K562 (cell line): ENCODE measurements around the gene MEOX2. TPM values are rescaled to one million over a fixed set of nuclear protein-coding genes. Genes with fewer than 3 reads are reported as not detected.

ENCODE experiments used
- ATAC-seq: fragments of 200-7000 bp; cut with Tn5 transposase; 3 replicates; pipeline ENCODE4 v1.9.1; 2020; ENCODE audit warnings: moderate library complexity
- BruUV-seq: library from RNA; stranded (reverse); fragments of 400-500 nt; replicated peaks from 2 replicates; lab custom pipeline; 2021; lab: Mats Ljungman, UMichigan
- CTCF ChIA-PET: fragments of 300-600 bp; formaldehyde crosslinking; extraction: SDS; loops from one replicate; lab custom pipeline; 2021; ENCODE audit warnings: low intra/inter-chr PET ratio; lab: Yijun Ruan, JAX
- POLR2A ChIA-PET: fragments of 300-600, 350-650 bp; sonication (Branson Sonifier 250); formaldehyde crosslinking; extraction: SDS; loops from one replicate; lab custom pipeline; 2021; ENCODE audit warnings: antibody characterized with exemption, inconsistent platforms; lab: Yijun Ruan, JAX
- DNase-seq, 4 experiments: peaks; one replicate each; pipeline versions ENCODE4 v3.0.0 to v3.0.0-alpha.2; 2011 to 2018; ENCODE audit warnings: low spot score in 3 of 4, mixed read lengths in 3 of 4; ENCODE audit errors: extremely low read depth in 1 of 4
- FAIRE-seq: peaks from 2 replicates; lab custom pipeline; 2011; peaks lifted over from hg19 to GRCh38; lab: Jason Lieb, UNC
- H2AFZ ChIP-seq: 2 replicates; pipeline ENCODE4 v1.6.0; 2011; ENCODE audit warnings: low read depth, low read length, control low read depth, inconsistent platforms
- H3K27ac ChIP-seq: fragments of 200-600 bp; 3 replicates; pipeline ENCODE4 v1.8.0; 2011; ENCODE audit warnings: low read depth, mild to moderate bottlenecking, control low read depth, inconsistent platforms, low read length, moderate library complexity, mixed read lengths; ENCODE audit errors: extremely low read depth
- H3K27me3 ChIP-seq, 2 experiments: fragments of 300-600 bp in 1 of 2; 2 replicates in 1 of 2; 3 replicates in 1 of 2; pipeline versions ENCODE4 v1.6.0 to v1.8.0; 2011; ENCODE audit warnings: inconsistent platforms in 2 of 2, low read length in 2 of 2, mild to moderate bottlenecking in 1 of 2, mixed read lengths in 1 of 2, moderate library complexity in 1 of 2; ENCODE audit not compliant: control insufficient read depth in 2 of 2, insufficient read depth in 2 of 2
- H3K36me3 ChIP-seq: fragments of 300-600 bp; 3 replicates; pipeline ENCODE4 v1.8.0; 2011; ENCODE audit warnings: mild to moderate bottlenecking, low read length, inconsistent platforms; ENCODE audit not compliant: control insufficient read depth, insufficient read depth
- H3K4me1 ChIP-seq, 2 experiments: fragments of 200-600 bp in 1 of 2; replicated peaks in 1 of 2; 2 replicates in 1 of 2; 3 replicates in 1 of 2; pipeline versions ENCODE4 v1.5.1 to v1.8.0; 2011; ENCODE audit warnings: inconsistent platforms in 2 of 2, low read length in 2 of 2, mild to moderate bottlenecking in 1 of 2, mixed read lengths in 1 of 2, moderate library complexity in 1 of 2; ENCODE audit not compliant: control insufficient read depth in 2 of 2, insufficient read depth in 2 of 2
- H3K4me2 ChIP-seq: 2 replicates; pipeline ENCODE4 v1.6.1; 2011; ENCODE audit warnings: low read length, control low read depth, inconsistent platforms, mixed read lengths; ENCODE audit not compliant: insufficient read depth
- H3K4me3 ChIP-seq: fragments of 200-600 bp; sonication (generic), shearing (Covaris generic); 2 replicates; pipeline ENCODE4 v1.5.1; 2016; ENCODE audit warnings: control low read depth, inconsistent platforms
- H3K79me2 ChIP-seq: fragments of 200-600 bp; 3 replicates; pipeline ENCODE4 v1.8.0; 2011; ENCODE audit warnings: low read length, inconsistent platforms; ENCODE audit not compliant: control insufficient read depth, insufficient read depth
- H3K9ac ChIP-seq, 2 experiments: 2 replicates each; pipeline versions ENCODE4 v1.6.0 to v1.6.1; 2011; ENCODE audit warnings: low read depth in 2 of 2, low read length in 2 of 2, control low read depth in 1 of 2, inconsistent platforms in 1 of 2, mild to moderate bottlenecking in 1 of 2, mixed read lengths in 1 of 2; ENCODE audit not compliant: insufficient read depth in 1 of 2
- H3K9me1 ChIP-seq: one replicate; pipeline ENCODE4 v1.6.0; 2011; ENCODE audit warnings: inconsistent platforms, mild to moderate bottlenecking, low read length, moderate library complexity; ENCODE audit not compliant: control insufficient read depth, insufficient read depth
- H3K9me3 ChIP-seq: replicated peaks from 2 replicates; pipeline ENCODE4 v1.5.1; 2011; ENCODE audit warnings: low read depth, low read length, inconsistent platforms; ENCODE audit not compliant: control insufficient read depth, insufficient read depth
- H4K20me1 ChIP-seq: replicated peaks from 2 replicates; pipeline ENCODE4 v1.6.1; 2011; ENCODE audit warnings: low read length, inconsistent platforms, mixed read lengths; ENCODE audit not compliant: control insufficient read depth, insufficient read depth
- FOSL1 ChIP-seq: fragments of 200-800 bp; sonication (Bioruptor generic); conservative IDR thresholded peaks from 2 replicates; pipeline ENCODE4 v1.6.1; 2016; ENCODE audit warnings: missing genetic modification characterization, missing compliant biosample characterization
- HNRNPLL ChIP-seq: fragments of 200-400 bp; formaldehyde crosslinking; IDR thresholded peaks from 2 replicates; pipeline ENCODE4 v1.6.1; 2017; ENCODE audit warnings: low read length, low read depth, mild to moderate bottlenecking; ENCODE audit not compliant: poor library complexity, severe bottlenecking
- MEF2A ChIP-seq: IDR thresholded peaks from 2 replicates; pipeline ENCODE4 v1.6.1; 2011; ENCODE audit warnings: low read depth, mild to moderate bottlenecking, low read length, moderate library complexity; ENCODE audit not compliant: control insufficient read depth
- NFRKB ChIP-seq: fragments of 450-650 bp; IDR thresholded peaks from 2 replicates; pipeline ENCODE4 v1.6.1; 2016; ENCODE audit warnings: low read depth
- PTTG1 ChIP-seq: fragments of 450-650 bp; IDR thresholded peaks from 2 replicates; pipeline ENCODE4 v1.6.1; 2016; ENCODE audit warnings: low read depth, mild to moderate bottlenecking, missing genetic modification characterization, missing compliant biosample characterization
- SP2 ChIP-seq: IDR thresholded peaks from 2 replicates; pipeline ENCODE4 v1.6.1; 2011; ENCODE audit warnings: mild to moderate bottlenecking, low read depth, low read length, moderate library complexity; ENCODE audit not compliant: poor library complexity, severe bottlenecking; ENCODE audit errors: extremely low read depth
- U2AF1 ChIP-seq: fragments of 200-400 bp; formaldehyde crosslinking; optimal IDR thresholded peaks from 2 replicates; pipeline ENCODE3; 2017; ENCODE audit warnings: mild to moderate bottlenecking, low read depth, low read length, moderate library complexity
- ZNF133 ChIP-seq: fragments of 250-450 bp; sonication (Bioruptor Pico); IDR thresholded peaks from 2 replicates; pipeline ENCODE4 v1.4.0; 2020; ENCODE audit warnings: mild to moderate bottlenecking
- ZNF165 ChIP-seq: fragments of 250-450 bp; sonication (Bioruptor Pico); IDR thresholded peaks from 2 replicates; pipeline ENCODE4 v1.4.0; 2020; ENCODE audit warnings: borderline replicate concordance
- ZNF232 ChIP-seq: sonication (generic); formaldehyde crosslinking; IDR thresholded peaks from 2 replicates; pipeline ENCODE4 v1.8.0; 2022; ENCODE audit warnings: mild to moderate bottlenecking, missing genetic modification reagents
- ZNF561 ChIP-seq: fragments of 450-650 bp; formaldehyde crosslinking; conservative IDR thresholded peaks from 2 replicates; pipeline ENCODE4 v1.4.0; 2020; ENCODE audit warnings: mild to moderate bottlenecking, moderate library complexity
- ZNF639 ChIP-seq, 2 experiments: fragments of 200-800 bp in 1 of 2; sonication (Bioruptor generic) in 1 of 2; sonication (generic) in 1 of 2; formaldehyde crosslinking in 1 of 2; IDR thresholded peaks in 1 of 2; conservative IDR thresholded peaks in 1 of 2; 2 replicates each; pipeline versions ENCODE4 v1.5.0 to v1.6.1; 2016 to 2020; ENCODE audit warnings: missing compliant biosample characterization in 1 of 2, missing genetic modification characterization in 1 of 2, missing genetic modification reagents in 1 of 2
- WGBS: fragments of 100-300 bp; shearing (Covaris generic); methylation state at CpG from one replicate; pipeline ENCODE4 v1.1.6; 2016; ENCODE audit warnings: low coverage, mixed read lengths; ENCODE audit not compliant: insufficient coverage; ENCODE audit errors: missing lambda C conversion rate; 5-methylcytosine and 5-hydroxymethylcytosine counted together
- in situ Hi-C: fragments of 300-500 bp; cut with MboI; formaldehyde crosslinking; loops from 4 replicates; pipeline ENCODE4 v1.15.0; 2018; ENCODE audit warnings: inconsistent platforms, mixed read lengths
- intact Hi-C: fragments of 100-400 bp; cut with micrococcal nuclease; formaldehyde crosslinking; loops from 2 replicates; pipeline ENCODE4 v1.14.2; 2022
- polyA plus RNA-seq, 8 experiments: library from polyadenylated mRNA; depleted of rRNA in 4 of 8; stranded (reverse) in 5 of 8; unstranded in 3 of 8; fragments of >200 nt; fragmentation: Nextera tagmentation in 2 of 8; fragmentation: Illumina TruSeq in 1 of 8; extraction: Ambion mirVana in 2 of 8; extraction: Trizol in 1 of 8; gene quantifications; 2 replicates each; pipeline versions ENCODE4 v1.2.1 to v1.2.3, GENCODE V29; 2011 to 2014; ENCODE audit warnings: inconsistent platforms in 1 of 8, missing spikeins in 1 of 8
- total RNA-seq, 7 experiments: library from RNA; depleted of rRNA in 6 of 7; stranded (reverse); fragments of >200 nt in 6 of 7; fragmentation: Illumina TruSeq in 2 of 7; extraction: Trizol in 2 of 7; gene quantifications; 2 replicates each; pipeline versions ENCODE4 v1.2.1 to v1.2.3, GENCODE V29; 2011 to 2021; ENCODE audit warnings: low replicate concordance in 1 of 7

MEOX2 gene
- total and polyA plus RNA-seq, 9 of the 15 experiments (the other 6 are each of a cell fraction or from before 2014, with no cell fraction given): not detected

GRCh38 chr7:15681186-15681585 is 5.3 kb downstream of the MEOX2 start:
- Histone ChIP-seq H3K9me3 (no peaks in the 10 kb centered on the region), H3K9ac (no peak overlapping the region), H2AFZ (no peak overlapping the region), H3K4me2 (no peak overlapping the region), H3K9me1 (no peaks in the 10 kb centered on the region), H3K27me3 (no peaks in the 10 kb centered on the region), H4K20me1 (no peaks in the 10 kb centered on the region), H3K79me2 (no peaks in the 10 kb centered on the region), H3K4me1 (no peaks in the 10 kb centered on the region), H3K27ac (no peak overlapping the region), H3K36me3 (no peaks in the 10 kb centered on the region), H3K4me3 (no peak overlapping the region)
- FAIRE-seq: no peak
- DNase-seq: no peak
- in situ Hi-C loops (no loop called here), intact Hi-C loops (no loop called here)
- TF ChIP-seq ZNF561 (CRISPR knock-in tag): no peak
- no peak for TF ChIP-seq U2AF1
- no peak for TF ChIP-seq ZNF165 (CRISPR knock-in tag)
- TF ChIP-seq ZNF639 (CRISPR knock-in tag; conservative IDR thresholded peaks at IDR 0.05 in 1 of 2, IDR thresholded peaks at IDR 0.05 in 1 of 2): no peak
- no peak for TF ChIP-seq NFRKB
- no peak for TF ChIP-seq ZNF232 (CRISPR knock-in tag)
- no peak for TF ChIP-seq PTTG1
- no peak for TF ChIP-seq MEF2A
- TF ChIP-seq SP2: no peak
- no peak for TF ChIP-seq ZNF133 (CRISPR knock-in tag)
- no peak for TF ChIP-seq FOSL1 (tag)
- TF ChIP-seq HNRNPLL: no peak
- no TSS peak for BruUV-seq
- ChIA-PET CTCF (no interaction called here), POLR2A (no interaction called here)
- WGBS: 0% methylated on average over 1 of the region's 1 CpG
- no peak for ATAC-seq
